ENCODE data around the gene EVI5. TPM values are rescaled to one million over a fixed set of nuclear protein-coding genes. Genes with fewer than 3 reads are reported as not detected.

The EVI5 gene
- polyA plus RNA-seq, 3 donors: 7.6 to 19.4 (median 14.3) TPM

- Histone ChIP-seq H3K27ac (ENCODE audit: low read depth in 1 of 2, low read length in 2 of 2) (peak overlapping the region in 1 of 2 donors; percentile 10), H3K4me2 (replicated peaks; ENCODE audit: extremely low read depth, low read length, poor library complexity, severe bottlenecking) (no peak overlapping the region), H4K20me1 (ENCODE audit: insufficient read depth, low read length) (no peaks in the 10 kb centered on the region), H3K4me3 (replicated peaks in 1 of 3; ENCODE audit: low read depth in 2 of 3, low read length in 3 of 3) (no peak overlapping the region), H3K36me3 (replicated peaks in 1 of 2; ENCODE audit: control insufficient read depth in 1 of 2, insufficient read depth in 2 of 2, low read length in 2 of 2) (no peaks in the 10 kb centered on the region), H3K9me3 (replicated peaks in 1 of 2; ENCODE audit: control insufficient read depth in 1 of 2, insufficient read depth in 1 of 2, low read length in 2 of 2) (no peaks in the 10 kb centered on the region), H3K9ac (ENCODE audit: insufficient read depth, low read length, poor library complexity, severe bottlenecking) (no peak overlapping the region), H3K79me2 (ENCODE audit: insufficient read depth, low read length) (peaks cover 6% of the 10 kb centered on the region), H3K27me3 (ENCODE audit: control insufficient read depth in 2 of 2, insufficient read depth in 2 of 2, low read length in 2 of 2) (no peaks in the 10 kb centered on the region), H3K4me1 (ENCODE audit: control insufficient read depth in 1 of 2, insufficient read depth in 2 of 2, low read length in 2 of 2) (peaks cover 10 to 12% of the 10 kb centered on the region in 2 donors), H2AFZ (ENCODE audit: insufficient read depth, low read depth, low read length, poor library complexity, severe bottlenecking) (peak overlapping the region; percentile 48)
- peaks cover 1 to 9% of the 10 kb centered on the region in 2 donors for H3K36me3 Mint-ChIP-seq
- H3K4me3 Mint-ChIP-seq: peak overlapping the region in 1 of 2 donors; percentile 4
- peak overlapping the region in 2 of 7 donors; percentile 51 to 56 for H3K27ac Mint-ChIP-seq
- DNase-seq: peak in 1 of 3 donors; percentile 13
- TF ChIP-seq CTCF (IDR thresholded peaks at IDR 0.05): no peak
- H3K4me1 Mint-ChIP-seq: peaks cover 25% of the 10 kb centered on the region
- H3K9me3 Mint-ChIP-seq: no peaks in the 10 kb centered on the region
- WGBS (ENCODE audit: insufficient coverage): 80% methylated on average over 1 of the region's 5 CpGs
- intact Hi-C loops (cut with micrococcal nuclease): no loop called here
- no peaks in the 10 kb centered on the region for H3K27me3 Mint-ChIP-seq (ENCODE audit: low read depth in 3 of 3)
These were observed 311.0 kb downstream of the EVI5 start for GRCh38 chr1:92473781-92474495.

DNA sequence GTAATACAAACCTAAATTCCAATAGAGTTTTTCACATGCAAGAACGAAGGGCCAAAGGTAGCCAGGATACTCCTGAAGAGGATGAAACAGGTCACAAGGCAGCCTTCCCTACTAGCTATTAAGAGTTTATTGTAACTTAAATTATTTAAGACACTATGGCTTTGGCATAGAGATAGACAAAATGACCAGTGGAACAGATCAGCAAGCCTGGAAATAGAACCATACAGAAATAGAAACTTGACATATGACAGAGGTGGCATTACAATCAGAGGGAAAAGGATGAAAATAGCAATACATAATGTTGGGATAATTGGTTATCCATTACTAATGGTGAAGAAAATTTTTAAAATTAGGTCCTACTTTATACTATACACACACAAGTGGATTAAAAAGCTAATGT, 314.7 kb downstream of the EVI5 start:
- peaks cover 32% of the 10 kb centered on the region for H3K4me1 Mint-ChIP-seq
- intact Hi-C loops (cut with micrococcal nuclease): no loop called here
- no peak overlapping the region for H3K4me3 ChIP-seq (replicated peaks in 1 of 3; ENCODE audit: low read depth in 2 of 3, low read length in 3 of 3)
- H3K4me3 Mint-ChIP-seq: no peak overlapping the region
- no peak overlapping the region for H3K4me2 ChIP-seq (replicated peaks; ENCODE audit: extremely low read depth, low read length, poor library complexity, severe bottlenecking)
- peaks cover 13 to 19% of the 10 kb centered on the region in 2 donors for H3K4me1 ChIP-seq (ENCODE audit: control insufficient read depth in 1 of 2, insufficient read depth in 2 of 2, low read length in 2 of 2)
- H4K20me1 ChIP-seq (ENCODE audit: insufficient read depth, low read length): no peaks in the 10 kb centered on the region
- H3K9ac ChIP-seq (ENCODE audit: insufficient read depth, low read length, poor library complexity, severe bottlenecking): no peak overlapping the region
- H3K9me3 ChIP-seq (replicated peaks in 1 of 2; ENCODE audit: control insufficient read depth in 1 of 2, insufficient read depth in 1 of 2, low read length in 2 of 2): no peaks in the 10 kb centered on the region
- H3K27me3 Mint-ChIP-seq (ENCODE audit: low read depth in 3 of 3): no peaks in the 10 kb centered on the region
- no peaks in the 10 kb centered on the region for H3K9me3 Mint-ChIP-seq
- no peaks in the 10 kb centered on the region for H3K27me3 ChIP-seq (ENCODE audit: control insufficient read depth in 2 of 2, insufficient read depth in 2 of 2, low read length in 2 of 2)
- no peak overlapping the region for H2AFZ ChIP-seq (ENCODE audit: insufficient read depth, low read depth, low read length, poor library complexity, severe bottlenecking)
- TF ChIP-seq CTCF (IDR thresholded peaks at IDR 0.05): no peak
- H3K79me2 ChIP-seq (ENCODE audit: insufficient read depth, low read length): peaks cover 6% of the 10 kb centered on the region
- no peak for DNase-seq
- WGBS (ENCODE audit: insufficient coverage): no CpG with 5 or more reads among the region's 1 CpG
- H3K27ac Mint-ChIP-seq: no peak overlapping the region
- no peaks in the 10 kb centered on the region for H3K36me3 Mint-ChIP-seq
- H3K27ac ChIP-seq (ENCODE audit: low read depth in 1 of 2, low read length in 2 of 2): no peak overlapping the region
- H3K36me3 ChIP-seq (replicated peaks in 1 of 2; ENCODE audit: control insufficient read depth in 1 of 2, insufficient read depth in 2 of 2, low read length in 2 of 2): no peaks in the 10 kb centered on the region
